ENCODE results near the gene TEX101.

The TEX101 gene

GRCh38 chr19:43447655-43448054 lies 33.0 kb downstream of the TEX101 start:
- no peak for DNase-seq (ENCODE audit: low read depth)

- DNase-seq (ENCODE audit: low read depth): no peak
These were observed 35.9 kb downstream of the TEX101 start for GRCh38 chr19:43450545-43450997.

- DNase-seq (ENCODE audit: low read depth): no peak
These were observed 37.9 kb downstream of the TEX101 start for GRCh38 chr19:43452582-43452981.

- no peak for DNase-seq (ENCODE audit: low read depth)
These were observed 39.3 kb downstream of the TEX101 start for GRCh38 chr19:43454031-43454430.

- no peak for DNase-seq (ENCODE audit: low read depth)
These were observed 40.8 kb downstream of the TEX101 start for GRCh38 chr19:43455321-43456113.

GRCh38 chr19:43457809-43458208 lies 43.1 kb downstream of the TEX101 start:
- no peak for DNase-seq (ENCODE audit: low read depth)

- DNase-seq (ENCODE audit: low read depth): no peak
These were observed 45.8 kb downstream of the TEX101 start for GRCh38 chr19:43460362-43461016.

GRCh38 chr19:43461303-43461702 lies 46.6 kb downstream of the TEX101 start:
- no peak for DNase-seq (ENCODE audit: low read depth)

- no peak for DNase-seq (ENCODE audit: low read depth)
These were observed 47.7 kb downstream of the TEX101 start for GRCh38 chr19:43462383-43462782.

GRCh38 chr19:43462785-43463380 lies 48.2 kb downstream of the TEX101 start:
- no peak for DNase-seq (ENCODE audit: low read depth)

GRCh38 chr19:43463381-43464133 lies 48.9 kb downstream of the TEX101 start:
- peak; percentile 67 for DNase-seq (ENCODE audit: low read depth)

- no peak for DNase-seq (ENCODE audit: low read depth)
These were observed 49.6 kb downstream of the TEX101 start for GRCh38 chr19:43464134-43464775.

GRCh38 chr19:43465468-43466120 lies 50.9 kb downstream of the TEX101 start, which contains the start of gene LYPD3:
LYPD3 (minus strand) TSS chr19:43465608; CDS start chr19:43465571, 37 bp downstream.
- DNase-seq (ENCODE audit: low read depth): no peak

- no peak for DNase-seq (ENCODE audit: low read depth)
These were observed 52.1 kb downstream of the TEX101 start for GRCh38 chr19:43466793-43467192.

GRCh38 chr19:43467276-43467675 lies 52.6 kb downstream of the TEX101 start:
- no peak for DNase-seq (ENCODE audit: low read depth)

- no peak for DNase-seq (ENCODE audit: low read depth)
These were observed 53.0 kb downstream of the TEX101 start for GRCh38 chr19:43467730-43468129.
